ENCODE results near the gene PFDN2. TPM values are rescaled to one million over a fixed set of nuclear protein-coding genes. Genes with fewer than 3 reads are reported as not detected.
A peak's percentile ranks its signal among the peaks of the same experiment; 100 is the strongest.

PFDN2 gene
- total RNA-seq, 1 donor from 2014 or later: 56.2 TPM

DNA sequence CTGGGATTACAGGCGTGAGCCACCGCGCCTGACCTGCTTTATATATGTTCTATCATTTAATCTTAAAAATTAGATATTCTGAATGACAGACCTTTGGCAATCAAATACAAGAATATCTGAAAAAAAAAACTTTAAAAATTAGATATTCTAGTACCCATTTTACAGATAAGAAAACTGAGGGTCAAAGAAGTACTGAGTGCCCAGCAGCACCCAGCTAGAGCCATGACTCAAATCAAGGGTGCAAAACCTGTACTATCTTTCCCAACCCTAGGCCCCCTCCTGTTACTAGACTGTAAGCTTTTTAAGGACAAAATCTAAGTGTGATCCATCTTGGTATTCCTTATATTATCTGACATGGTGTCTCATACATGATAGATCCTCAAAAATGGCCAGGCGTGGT, 56.4 kb downstream of the PFDN2 start:
- no peak for DNase-seq
- TF ChIP-seq, protein P1, sequence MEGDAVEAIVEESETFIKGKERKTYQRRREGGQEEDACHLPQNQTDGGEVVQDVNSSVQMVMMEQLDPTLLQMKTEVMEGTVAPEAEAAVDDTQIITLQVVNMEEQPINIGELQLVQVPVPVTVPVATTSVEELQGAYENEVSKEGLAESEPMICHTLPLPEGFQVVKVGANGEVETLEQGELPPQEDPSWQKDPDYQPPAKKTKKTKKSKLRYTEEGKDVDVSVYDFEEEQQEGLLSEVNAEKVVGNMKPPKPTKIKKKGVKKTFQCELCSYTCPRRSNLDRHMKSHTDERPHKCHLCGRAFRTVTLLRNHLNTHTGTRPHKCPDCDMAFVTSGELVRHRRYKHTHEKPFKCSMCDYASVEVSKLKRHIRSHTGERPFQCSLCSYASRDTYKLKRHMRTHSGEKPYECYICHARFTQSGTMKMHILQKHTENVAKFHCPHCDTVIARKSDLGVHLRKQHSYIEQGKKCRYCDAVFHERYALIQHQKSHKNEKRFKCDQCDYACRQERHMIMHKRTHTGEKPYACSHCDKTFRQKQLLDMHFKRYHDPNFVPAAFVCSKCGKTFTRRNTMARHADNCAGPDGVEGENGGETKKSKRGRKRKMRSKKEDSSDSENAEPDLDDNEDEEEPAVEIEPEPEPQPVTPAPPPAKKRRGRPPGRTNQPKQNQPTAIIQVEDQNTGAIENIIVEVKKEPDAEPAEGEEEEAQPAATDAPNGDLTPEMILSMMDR (IDR thresholded peaks at IDR 0.05): no peak
- H3K4me1 ChIP-seq: no peaks in the 10 kb centered on the region
- no peaks in the 10 kb centered on the region for H3K36me3 ChIP-seq
- intact Hi-C loops (cut with DNase I): no loop called here
- H3K27me3 ChIP-seq: no peaks in the 10 kb centered on the region
- no peak overlapping the region for H3K27ac ChIP-seq
- no peak overlapping the region for H3K4me3 ChIP-seq
- no peaks in the 10 kb centered on the region for H3K9me3 ChIP-seq
- no peak for ATAC-seq

DNA sequence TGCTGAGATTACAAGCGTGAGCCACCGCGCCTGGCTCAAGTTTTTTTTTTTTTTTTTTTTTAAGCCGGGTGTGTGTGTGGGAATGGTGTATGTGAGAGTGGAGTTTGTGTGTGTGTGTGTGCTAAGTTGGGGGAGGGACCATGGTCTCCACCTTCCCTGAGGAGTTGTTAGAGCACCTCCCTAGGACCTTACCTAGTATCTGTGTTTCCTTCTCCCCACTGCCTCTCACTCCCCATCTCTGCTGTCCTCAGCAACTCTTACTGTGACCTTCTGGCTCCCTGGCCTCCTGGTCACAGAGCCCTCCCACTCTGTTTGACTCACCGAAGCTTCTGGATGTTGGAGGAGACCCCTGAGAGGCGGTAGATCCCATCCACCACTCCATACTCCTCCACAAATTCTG, 58.5 kb downstream of the PFDN2 start:
- no peak overlapping the region for H3K4me3 ChIP-seq
- H3K36me3 ChIP-seq: peaks cover 4% of the 10 kb centered on the region
- no peaks in the 10 kb centered on the region for H3K9me3 ChIP-seq
- intact Hi-C loops (cut with DNase I): no loop called here
- ATAC-seq: no peak
- no peak for DNase-seq
- H3K27ac ChIP-seq: no peak overlapping the region
- no peaks in the 10 kb centered on the region for H3K27me3 ChIP-seq
- H3K4me1 ChIP-seq: no peaks in the 10 kb centered on the region
- TF ChIP-seq, protein P1 (IDR thresholded peaks at IDR 0.05): no peak

DNA sequence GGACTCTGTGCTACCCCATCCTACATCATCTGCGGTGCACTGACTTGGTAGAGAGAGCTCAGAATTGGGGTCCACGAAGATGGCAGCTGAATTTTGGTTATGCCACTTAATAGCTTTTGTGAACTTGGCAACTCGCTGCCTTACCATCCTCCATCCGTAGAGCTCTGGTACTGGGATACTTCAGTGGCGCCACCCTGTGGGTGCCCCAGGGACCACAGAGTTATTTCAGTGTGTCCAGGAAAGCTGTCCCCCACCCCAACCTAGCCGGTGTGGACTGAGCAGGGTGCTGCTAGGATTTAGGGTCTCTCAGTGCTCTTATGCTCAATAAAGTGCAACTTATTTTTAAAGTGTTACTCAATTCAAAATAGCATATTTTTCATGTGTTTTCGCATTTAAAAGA, 63.0 kb downstream of the PFDN2 start:
- Histone ChIP-seq H3K9me3 (no peaks in the 10 kb centered on the region), H3K36me3 (peaks cover 4% of the 10 kb centered on the region), H3K27ac (no peak overlapping the region), H3K4me3 (no peak overlapping the region), H3K4me1 (no peaks in the 10 kb centered on the region), H3K27me3 (no peaks in the 10 kb centered on the region)
- intact Hi-C loops (cut with DNase I): no loop called here
- ATAC-seq (peak; percentile 47), DNase-seq (no peak)
- TF ChIP-seq, protein P1 (IDR thresholded peaks at IDR 0.05): peak; percentile 25

DNA sequence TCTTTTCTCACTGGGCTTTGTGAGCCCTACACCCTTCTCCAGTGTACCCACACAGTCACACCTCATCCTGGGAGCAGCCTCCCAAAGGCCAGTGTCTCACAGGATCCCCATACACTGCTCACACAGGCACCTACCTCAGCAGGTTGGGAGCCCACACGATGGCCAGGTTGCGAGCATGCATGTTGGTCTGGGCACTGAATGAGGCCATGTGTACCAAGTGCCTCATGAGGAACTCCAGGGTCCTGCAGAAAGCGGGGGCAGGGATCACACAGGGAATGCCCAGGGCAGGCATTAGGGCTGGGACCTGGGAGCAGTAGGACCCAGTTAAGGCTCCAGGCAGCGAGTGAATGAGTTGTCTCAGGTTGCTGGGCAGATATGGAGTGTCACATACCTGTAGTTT, 63.6 kb downstream of the PFDN2 start:
- H3K9me3 ChIP-seq: no peaks in the 10 kb centered on the region
- ATAC-seq (no peak), DNase-seq (no peak)
- H3K27me3 ChIP-seq: no peaks in the 10 kb centered on the region
- H3K27ac ChIP-seq: no peak overlapping the region
- H3K4me1 ChIP-seq: no peaks in the 10 kb centered on the region
- intact Hi-C loops (cut with DNase I): no loop called here
- H3K4me3 ChIP-seq: no peak overlapping the region
- H3K36me3 ChIP-seq: peaks cover 5% of the 10 kb centered on the region
- TF ChIP-seq, protein P1 (IDR thresholded peaks at IDR 0.05): no peak

DNA sequence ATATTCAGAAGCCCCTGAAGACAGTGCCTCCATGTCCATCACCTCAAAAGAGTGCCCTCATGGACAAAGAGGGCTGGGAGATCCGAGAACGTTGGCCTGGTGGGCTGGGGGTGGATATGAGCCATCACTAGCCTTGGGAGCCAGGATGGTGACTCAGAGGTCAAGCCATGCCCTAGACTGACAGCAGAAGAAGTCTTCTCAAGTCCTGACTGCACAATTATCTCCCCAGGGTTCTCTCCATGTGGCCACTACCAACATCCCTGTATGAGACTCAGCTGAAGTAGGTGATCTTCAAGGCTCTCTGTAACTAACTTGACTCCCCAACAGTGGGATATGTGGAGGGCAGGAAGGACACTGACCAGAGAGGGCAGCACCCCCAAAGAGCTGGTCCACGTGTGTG, 64.9 kb downstream of the PFDN2 start:
- DNase-seq (no peak), ATAC-seq (no peak)
- Histone ChIP-seq H3K9me3 (no peaks in the 10 kb centered on the region), H3K4me3 (no peak overlapping the region), H3K4me1 (no peaks in the 10 kb centered on the region), H3K27me3 (no peaks in the 10 kb centered on the region), H3K27ac (no peak overlapping the region), H3K36me3 (peaks cover 9% of the 10 kb centered on the region)
- intact Hi-C loops (cut with DNase I): no loop called here
- TF ChIP-seq, protein P1 (IDR thresholded peaks at IDR 0.05): no peak

DNA sequence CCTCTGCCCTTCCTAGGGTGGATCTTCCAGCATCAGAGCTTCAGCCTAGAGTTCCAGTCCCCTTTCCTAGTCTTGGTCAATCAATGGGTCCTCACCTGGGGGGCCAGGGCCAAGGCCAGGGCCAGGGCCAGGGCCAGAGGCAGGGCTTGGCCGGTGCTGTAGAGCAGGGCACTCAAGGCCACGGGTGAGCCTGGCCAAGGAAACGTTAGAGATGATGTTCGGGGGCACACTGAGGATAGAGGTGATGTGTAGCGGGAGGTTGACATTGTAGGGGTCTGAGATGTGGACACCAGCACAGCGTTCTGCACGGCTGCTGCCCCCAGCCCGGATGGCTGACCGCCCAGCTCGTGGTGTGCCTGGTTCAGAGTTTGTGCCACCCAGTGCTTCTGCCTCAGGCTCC, 66.6 kb downstream of the PFDN2 start:
- Histone ChIP-seq H3K9me3 (no peaks in the 10 kb centered on the region), H3K4me1 (no peaks in the 10 kb centered on the region), H3K27ac (no peak overlapping the region), H3K36me3 (peaks cover 9% of the 10 kb centered on the region), H3K27me3 (no peaks in the 10 kb centered on the region), H3K4me3 (no peak overlapping the region)
- TF ChIP-seq, protein P1 (IDR thresholded peaks at IDR 0.05): no peak
- no peak for DNase-seq
- no peak for ATAC-seq
- intact Hi-C loops (cut with DNase I): no loop called here
